HUES48 (cell line): ENCODE results near the gene ADARB2.

Experiments
- H3K27ac ChIP-seq: one replicate; pipeline ENCODE4 v1.7.0; 2013; ENCODE audit warnings: low read depth, low read length, inconsistent platforms
- H3K27me3 ChIP-seq: 2 replicates; pipeline ENCODE4 v1.6.1; 2013; ENCODE audit warnings: mild to moderate bottlenecking, low read length; ENCODE audit not compliant: control insufficient read depth, insufficient read depth
- H3K36me3 ChIP-seq: 2 replicates; pipeline ENCODE4 v1.6.1; 2013; ENCODE audit warnings: low read length; ENCODE audit not compliant: control insufficient read depth, insufficient read depth
- H3K4me1 ChIP-seq: 2 replicates; pipeline ENCODE4 v1.6.1; 2013; ENCODE audit warnings: mild to moderate bottlenecking, low read length; ENCODE audit not compliant: control insufficient read depth, insufficient read depth
- H3K4me3 ChIP-seq: 2 replicates; pipeline ENCODE4 v1.5.1; 2013; ENCODE audit warnings: mild to moderate bottlenecking, low read depth, low read length
- H3K9ac ChIP-seq: 2 replicates; pipeline ENCODE4 v1.6.1; 2013; ENCODE audit warnings: mild to moderate bottlenecking, low read depth, low read length, moderate library complexity
- H3K9me3 ChIP-seq: 2 replicates; pipeline ENCODE4 v1.6.1; 2013; ENCODE audit warnings: low read length; ENCODE audit not compliant: control insufficient read depth, insufficient read depth

ADARB2 gene

GRCh38 chr10:1380088-1380671, 357.1 kb downstream of the ADARB2 start:
- peak overlapping the region; percentile 38 for H3K27ac ChIP-seq
- H3K27me3 ChIP-seq, result no peaks in the 10 kb centered on the region
- no peak overlapping the region for H3K4me3 ChIP-seq
- H3K9ac ChIP-seq, result no peak overlapping the region
- H3K36me3 ChIP-seq, result no peaks in the 10 kb centered on the region
- H3K9me3 ChIP-seq, result no peaks in the 10 kb centered on the region
- H3K4me1 ChIP-seq, result peaks cover 27% of the 10 kb centered on the region

- H3K4me3 ChIP-seq, result no peak overlapping the region
- no peak overlapping the region for H3K9ac ChIP-seq
- H3K27me3 ChIP-seq, result no peaks in the 10 kb centered on the region
- no peaks in the 10 kb centered on the region for H3K36me3 ChIP-seq
- H3K27ac ChIP-seq, result no peak overlapping the region
- H3K4me1 ChIP-seq, result peaks cover 27% of the 10 kb centered on the region
- H3K9me3 ChIP-seq, result no peaks in the 10 kb centered on the region
Observed at GRCh38 chr10:1379601-1380000, 357.7 kb downstream of the ADARB2 start.

- no peak overlapping the region for H3K4me3 ChIP-seq
- H3K9me3 ChIP-seq, result no peaks in the 10 kb centered on the region
- no peak overlapping the region for H3K9ac ChIP-seq
- no peak overlapping the region for H3K27ac ChIP-seq
- no peaks in the 10 kb centered on the region for H3K27me3 ChIP-seq
- H3K36me3 ChIP-seq, result no peaks in the 10 kb centered on the region
- H3K4me1 ChIP-seq, result peaks cover 27% of the 10 kb centered on the region
Observed at GRCh38 chr10:1378473-1378872, 358.9 kb downstream of the ADARB2 start.

GRCh38 chr10:1377740-1378397, 359.5 kb downstream of the ADARB2 start:
- Histone ChIP-seq H3K27ac (no peak overlapping the region), H3K4me3 (no peak overlapping the region), H3K27me3 (no peaks in the 10 kb centered on the region), H3K9ac (no peak overlapping the region), H3K4me1 (peaks cover 27% of the 10 kb centered on the region), H3K36me3 (no peaks in the 10 kb centered on the region), H3K9me3 (no peaks in the 10 kb centered on the region)

- Histone ChIP-seq H3K4me1 (peaks cover 27% of the 10 kb centered on the region), H3K36me3 (no peaks in the 10 kb centered on the region), H3K9me3 (no peaks in the 10 kb centered on the region), H3K27me3 (no peaks in the 10 kb centered on the region), H3K9ac (no peak overlapping the region), H3K4me3 (no peak overlapping the region), H3K27ac (no peak overlapping the region)
Observed at GRCh38 chr10:1377231-1377630, 360.1 kb downstream of the ADARB2 start.

GRCh38 chr10:1376384-1376945, 360.9 kb downstream of the ADARB2 start:
- Histone ChIP-seq H3K27me3 (no peaks in the 10 kb centered on the region), H3K4me1 (peaks cover 22% of the 10 kb centered on the region), H3K4me3 (no peak overlapping the region), H3K36me3 (no peaks in the 10 kb centered on the region), H3K9ac (no peak overlapping the region), H3K9me3 (no peaks in the 10 kb centered on the region), H3K27ac (no peak overlapping the region)

- Histone ChIP-seq H3K27ac (no peak overlapping the region), H3K9ac (no peak overlapping the region), H3K4me3 (no peak overlapping the region), H3K4me1 (peaks cover 13% of the 10 kb centered on the region), H3K36me3 (no peaks in the 10 kb centered on the region), H3K9me3 (no peaks in the 10 kb centered on the region), H3K27me3 (no peaks in the 10 kb centered on the region)
Observed at GRCh38 chr10:1375346-1376170, 361.8 kb downstream of the ADARB2 start.

- Histone ChIP-seq H3K4me3 (no peak overlapping the region), H3K9me3 (no peaks in the 10 kb centered on the region), H3K27me3 (no peaks in the 10 kb centered on the region), H3K36me3 (no peaks in the 10 kb centered on the region), H3K9ac (no peak overlapping the region), H3K27ac (no peak overlapping the region), H3K4me1 (peaks cover 6% of the 10 kb centered on the region; the same call in 1 of the 2 replicates)
Observed at GRCh38 chr10:1374511-1375345, 362.6 kb downstream of the ADARB2 start.

GRCh38 chr10:1373287-1373686, 364.0 kb downstream of the ADARB2 start:
- H3K36me3 ChIP-seq, result no peaks in the 10 kb centered on the region
- H3K9me3 ChIP-seq, result no peaks in the 10 kb centered on the region
- peaks cover 10% of the 10 kb centered on the region for H3K4me1 ChIP-seq
- no peaks in the 10 kb centered on the region for H3K27me3 ChIP-seq
- H3K27ac ChIP-seq, result no peak overlapping the region
- H3K4me3 ChIP-seq, result no peak overlapping the region
- H3K9ac ChIP-seq, result no peak overlapping the region

GRCh38 chr10:1372212-1372611, 365.1 kb downstream of the ADARB2 start:
- no peaks in the 10 kb centered on the region for H3K27me3 ChIP-seq
- no peak overlapping the region for H3K27ac ChIP-seq
- no peak overlapping the region for H3K4me3 ChIP-seq
- H3K36me3 ChIP-seq, result no peaks in the 10 kb centered on the region
- H3K4me1 ChIP-seq, result peaks cover 10% of the 10 kb centered on the region
- H3K9me3 ChIP-seq, result no peaks in the 10 kb centered on the region
- H3K9ac ChIP-seq, result no peak overlapping the region
